SU-DHL-6 (cell line): ENCODE results near the gene RNF187.
A peak's percentile ranks its signal among the peaks of the same experiment; 100 is the strongest.

Source experiments
- H2AFZ ChIP-seq: fragments of 200-600 bp; sonication (generic); 2 replicates; pipeline ENCODE4 v1.6.1; 2014; ENCODE audit warnings: low read depth, mild to moderate bottlenecking, moderate library complexity, mixed read lengths, antibody characterized with exemption, low read length; ENCODE audit not compliant: severe bottlenecking
- H3F3A ChIP-seq: fragments of 200-600 bp; shearing (Covaris generic); 2 replicates; pipeline ENCODE4 v1.6.0; 2016; ENCODE audit warnings: antibody characterized with exemption, mild to moderate bottlenecking; ENCODE audit not compliant: insufficient read depth
- H3K27ac ChIP-seq: fragments of 200-600 bp; sonication (generic); 2 replicates; pipeline ENCODE4 v1.5.1; 2016; ENCODE audit warnings: low read depth, mild to moderate bottlenecking, low read length, moderate library complexity, mixed read lengths
- H3K27me3 ChIP-seq: fragments of 200-600 bp; sonication (generic), shearing (Covaris generic); 2 replicates; pipeline ENCODE4 v1.6.0; 2014; ENCODE audit warnings: mild to moderate bottlenecking, low read length
- H3K36me3 ChIP-seq: fragments of 200-600 bp; sonication (generic); 2 replicates; pipeline ENCODE4 v1.6.1; 2014; ENCODE audit warnings: mild to moderate bottlenecking, low read length, mixed read lengths
- H3K4me2 ChIP-seq: fragments of 300-600, 200-600 bp; shearing (Covaris generic), sonication (generic); 2 replicates; pipeline ENCODE4 v1.6.0; 2014; ENCODE audit warnings: low read length, low read depth, mild to moderate bottlenecking; ENCODE audit not compliant: poor library complexity, severe bottlenecking
- H3K4me3 ChIP-seq: fragments of 200-600 bp; sonication (generic); 2 replicates; pipeline ENCODE4 v1.5.1; 2014; ENCODE audit warnings: antibody characterized with exemption, low read length, mild to moderate bottlenecking, mixed read lengths; ENCODE audit not compliant: insufficient read depth, poor library complexity, severe bottlenecking
- H3K79me2 ChIP-seq: fragments of 200-600 bp; sonication (generic); 2 replicates; pipeline ENCODE4 v1.6.1; 2014; ENCODE audit warnings: mild to moderate bottlenecking, low read length, moderate library complexity; ENCODE audit not compliant: insufficient read depth
- H3K9ac ChIP-seq: fragments of 200-600 bp; sonication (generic); 2 replicates; pipeline ENCODE4 v1.7.0; 2014; ENCODE audit warnings: mild to moderate bottlenecking, low read length
- H3K9me2 ChIP-seq: fragments of 200-600 bp; sonication (generic); replicated peaks from 2 replicates; pipeline ENCODE4 v1.6.1; 2014; ENCODE audit warnings: low read length; ENCODE audit not compliant: insufficient read depth
- H3K9me3 ChIP-seq: fragments of 200-600 bp; sonication (generic); 2 replicates; pipeline ENCODE4 v1.6.1; 2014; ENCODE audit warnings: low read length, mixed read lengths; ENCODE audit not compliant: insufficient read depth
- H4K20me1 ChIP-seq: fragments of 200-600 bp; sonication (generic); 2 replicates; pipeline ENCODE4 v1.6.1; 2014; ENCODE audit warnings: low read depth, mild to moderate bottlenecking, antibody characterized with exemption, low read length, moderate library complexity, mixed read lengths
- CTCF ChIP-seq: fragments of 200-600 bp; sonication (generic); IDR thresholded peaks from one replicate; pipeline ENCODE4 v1.5.1; 2017; ENCODE audit warnings: antibody characterized with exemption, mild to moderate bottlenecking, low read length, moderate library complexity; ENCODE audit not compliant: insufficient read depth, poor library complexity, severe bottlenecking
- EZH2phosphoT487 ChIP-seq: fragments of 200-600 bp; sonication (generic), shearing (Covaris generic); conservative IDR thresholded peaks from 2 replicates; pipeline ENCODE4 v1.6.1; 2018; ENCODE audit warnings: mild to moderate bottlenecking, antibody characterized with exemption, low read length, moderate library complexity, mixed read lengths

Gene RNF187

GRCh38 chr1:228456252-228457016, 30.7 kb upstream of the RNF187 start:
- Histone ChIP-seq H3K4me2 (peak overlapping the region; percentile 52), H3F3A (no peaks in the 10 kb centered on the region), H3K27ac (no peak overlapping the region), H4K20me1 (no peaks in the 10 kb centered on the region), H3K9me2 (no peaks in the 10 kb centered on the region), H3K79me2 (no peaks in the 10 kb centered on the region), H3K9me3 (no peaks in the 10 kb centered on the region), H3K36me3 (no peaks in the 10 kb centered on the region), H3K9ac (peak overlapping the region; percentile 22), H3K27me3 (no peaks in the 10 kb centered on the region), H3K4me3 (peak overlapping the region; percentile 29), H2AFZ (no peak overlapping the region)
- TF ChIP-seq CTCF (no peak), EZH2phosphoT487 (no peak)

- H3K36me3 ChIP-seq, result no peaks in the 10 kb centered on the region
- H3K79me2 ChIP-seq, result no peaks in the 10 kb centered on the region
- no peaks in the 10 kb centered on the region for H4K20me1 ChIP-seq
- H3F3A ChIP-seq, result no peaks in the 10 kb centered on the region
- no peak for TF ChIP-seq EZH2phosphoT487
- TF ChIP-seq CTCF, result no peak
- H2AFZ ChIP-seq, result no peak overlapping the region
- H3K4me3 ChIP-seq, result peak overlapping the region; percentile 29
- no peaks in the 10 kb centered on the region for H3K9me3 ChIP-seq
- no peaks in the 10 kb centered on the region for H3K9me2 ChIP-seq
- H3K9ac ChIP-seq, result peak overlapping the region; percentile 22
- no peaks in the 10 kb centered on the region for H3K27me3 ChIP-seq
- H3K27ac ChIP-seq, result peak overlapping the region; percentile 43
- H3K4me2 ChIP-seq, result peak overlapping the region; percentile 52
These were observed 30.2 kb upstream of the RNF187 start for GRCh38 chr1:228457017-228457395.

DNA sequence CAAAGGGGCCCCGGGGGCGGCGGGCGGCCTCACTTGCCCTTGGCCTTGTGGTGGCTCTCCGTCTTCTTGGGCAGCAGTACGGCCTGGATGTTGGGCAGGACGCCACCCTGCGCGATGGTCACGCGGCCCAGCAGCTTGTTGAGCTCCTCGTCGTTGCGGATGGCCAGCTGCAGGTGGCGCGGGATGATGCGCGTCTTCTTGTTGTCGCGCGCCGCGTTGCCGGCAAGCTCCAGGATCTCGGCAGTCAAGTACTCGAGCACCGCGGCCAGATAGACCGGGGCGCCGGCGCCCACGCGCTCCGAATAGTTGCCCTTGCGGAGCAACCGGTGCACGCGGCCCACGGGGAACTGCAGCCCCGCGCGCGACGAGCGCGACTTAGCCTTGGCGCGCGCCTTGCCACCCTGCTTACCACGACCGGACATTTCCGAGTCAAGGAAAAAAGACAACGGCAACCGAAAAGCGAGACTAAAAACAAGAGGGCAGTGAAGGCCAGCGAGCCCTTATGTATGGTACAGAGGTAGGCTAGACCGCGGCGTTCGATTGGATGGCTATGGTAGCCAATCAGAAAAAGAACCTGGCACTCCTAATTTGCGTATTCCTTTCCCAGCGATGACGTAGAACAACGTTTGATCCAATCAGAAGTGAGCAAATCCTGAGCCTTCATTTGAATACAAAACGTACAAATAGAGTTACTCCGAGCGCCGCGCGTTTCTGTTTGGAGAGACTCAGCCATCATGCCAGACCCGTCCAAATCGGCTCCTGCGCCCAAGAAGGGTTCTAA, 29.6 kb upstream of the RNF187 start:
- Histone ChIP-seq H3K36me3 (no peaks in the 10 kb centered on the region), H3K79me2 (no peaks in the 10 kb centered on the region), H3K9ac (peak overlapping the region; percentile 22), H2AFZ (no peak overlapping the region), H3K9me3 (no peaks in the 10 kb centered on the region), H3K27me3 (no peaks in the 10 kb centered on the region), H3K4me3 (peak overlapping the region; percentile 29), H3K4me2 (peak overlapping the region; percentile 58), H3F3A (no peaks in the 10 kb centered on the region), H3K9me2 (no peaks in the 10 kb centered on the region), H4K20me1 (no peaks in the 10 kb centered on the region), H3K27ac (peak overlapping the region; percentile 79)
- TF ChIP-seq EZH2phosphoT487, result no peak
- no peak for TF ChIP-seq CTCF
